Fibroblast of upper back skin (primary cell): ENCODE results near the gene SPIRE1.
"Not testable (repeated sequence)": the region's sequence is repeated elsewhere in the genome, so short reads cannot be mapped to it uniquely, and the experiment has no call there.

Experiments used
- DNase-seq: peaks from one replicate; pipeline ENCODE4 v3.0.0-alpha.2; 2013

SPIRE1 gene

DNA sequence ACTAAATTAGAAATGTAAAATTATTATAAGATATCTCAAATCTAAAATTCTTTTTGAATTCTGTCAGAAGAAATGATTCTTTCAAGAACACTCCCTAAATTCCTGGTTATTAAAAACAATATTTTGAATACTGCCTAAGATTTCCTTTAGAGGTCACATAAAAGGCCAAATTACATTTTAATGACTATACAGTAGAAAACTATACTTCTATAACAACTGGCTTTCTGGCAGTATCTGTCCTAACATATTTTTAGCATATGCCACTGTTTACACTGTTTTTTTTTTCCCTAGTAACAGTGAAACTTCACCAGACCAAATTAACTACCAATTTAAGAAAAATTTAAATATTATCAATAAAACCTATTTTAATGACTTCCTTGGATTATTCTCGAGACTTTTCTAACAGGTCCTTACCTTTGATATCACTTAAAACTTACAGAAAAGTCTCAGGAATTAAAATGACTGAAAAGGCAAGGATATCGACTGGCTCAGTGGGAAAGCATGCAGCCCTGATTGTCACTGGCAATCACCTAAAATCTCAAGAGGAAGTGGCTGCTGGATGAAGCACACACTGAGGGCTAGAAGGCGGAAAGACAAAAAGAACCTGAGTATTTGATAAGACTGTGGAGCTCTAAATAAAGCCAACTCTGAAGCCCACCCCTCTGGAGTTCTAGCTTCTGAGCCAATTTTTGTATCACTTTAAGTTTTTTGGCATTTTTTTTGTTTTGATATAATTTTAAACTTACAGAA is 59.6 kb downstream of the SPIRE1 start:
- peak; percentile 29 for DNase-seq

DNA sequence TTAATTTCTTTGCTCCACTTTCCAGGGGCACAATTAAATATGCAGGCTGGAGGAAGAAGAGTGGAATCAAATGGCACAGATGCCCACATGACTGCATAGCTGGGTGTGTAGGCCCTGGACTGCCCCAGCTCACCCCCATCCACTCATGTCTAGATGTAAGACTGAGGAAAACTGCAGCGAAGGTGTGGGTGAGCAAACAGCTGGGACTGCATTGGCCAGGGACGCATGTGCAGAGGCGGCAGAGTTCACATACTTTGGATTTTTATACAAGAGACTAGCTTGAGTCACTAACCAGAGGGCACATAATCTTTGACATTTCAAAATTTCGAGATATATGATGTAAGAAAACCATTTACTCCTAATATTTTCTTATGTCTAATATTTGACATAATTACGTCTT is 60.1 kb downstream of the SPIRE1 start:
- DNase-seq = peak; percentile 86

DNA sequence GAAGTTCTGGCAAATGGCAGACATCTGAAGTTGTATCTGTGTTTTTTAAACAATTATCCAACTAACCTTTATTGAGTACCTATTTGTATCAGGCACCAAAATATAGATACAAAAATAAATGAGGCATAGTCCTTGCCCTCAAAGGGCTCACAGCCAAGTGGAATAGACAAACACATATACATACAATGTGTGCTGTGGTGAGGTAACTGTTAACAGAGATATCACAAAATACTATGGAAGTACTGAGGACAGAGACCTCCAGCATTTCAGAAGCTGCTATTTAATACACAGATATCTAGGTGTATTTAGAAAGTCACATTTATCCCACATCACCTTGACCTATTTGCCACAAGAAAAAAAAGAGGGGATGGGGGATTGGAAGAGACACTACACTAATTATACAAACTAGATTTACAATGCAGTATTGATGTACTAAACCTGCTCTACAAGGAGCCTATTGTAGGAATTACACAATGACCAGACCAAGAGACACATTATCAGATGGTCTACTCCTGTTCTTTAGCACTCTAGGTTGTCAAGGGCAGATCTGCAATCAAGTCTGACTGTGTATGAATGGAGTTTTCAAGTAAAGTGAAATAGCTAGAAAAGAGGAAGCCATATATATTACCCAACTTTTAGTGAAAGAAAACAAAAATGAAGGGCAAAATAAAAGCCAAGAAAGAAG is 62.2 kb downstream of the SPIRE1 start:
- no peak for DNase-seq

DNA sequence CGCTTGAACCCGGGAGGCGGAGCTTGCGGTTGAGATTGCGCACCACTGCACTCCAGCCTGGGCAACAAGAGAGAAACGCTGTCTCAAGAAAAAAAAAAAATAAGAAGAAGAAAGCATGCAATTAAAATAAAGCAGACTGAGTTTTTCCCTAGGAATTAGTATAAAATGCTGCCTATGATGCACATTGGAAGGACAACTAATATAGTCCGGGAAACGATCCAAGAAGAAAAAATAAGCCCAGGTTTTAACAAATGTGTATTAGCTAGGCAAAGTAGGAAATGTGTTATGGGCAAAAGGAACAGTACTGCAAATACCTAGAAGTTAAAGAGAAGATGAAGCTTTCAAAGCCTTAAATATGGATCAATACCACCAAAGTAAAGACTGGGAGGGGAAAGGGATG is 64.0 kb downstream of the SPIRE1 start:
- DNase-seq = peak; percentile 58

DNA sequence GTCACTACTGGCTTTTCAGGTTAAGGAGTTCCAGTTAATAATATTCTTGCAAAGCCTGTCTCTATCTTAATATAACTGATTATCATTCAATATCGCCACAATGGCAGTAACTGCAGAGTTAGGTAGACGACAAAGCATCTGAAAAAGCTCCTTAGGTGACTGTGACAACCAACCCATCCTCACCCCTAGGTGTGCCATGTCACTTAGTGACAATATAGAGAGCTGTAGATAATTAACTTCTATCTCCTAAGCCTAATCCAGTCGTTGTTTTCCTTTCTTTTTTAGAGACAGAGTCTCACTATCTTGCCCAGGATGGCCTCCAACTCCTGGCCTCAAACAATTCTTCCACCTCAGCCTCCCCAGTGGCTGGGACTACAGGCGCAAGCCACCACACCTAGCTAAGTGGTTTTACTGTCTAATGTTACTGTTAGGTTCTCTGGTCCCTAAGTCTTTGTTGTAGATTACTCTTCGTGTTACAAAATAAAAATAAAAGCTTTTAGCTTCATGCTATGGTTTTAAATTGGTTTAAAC is 65.2 kb downstream of the SPIRE1 start:
- DNase-seq = no peak

DNA sequence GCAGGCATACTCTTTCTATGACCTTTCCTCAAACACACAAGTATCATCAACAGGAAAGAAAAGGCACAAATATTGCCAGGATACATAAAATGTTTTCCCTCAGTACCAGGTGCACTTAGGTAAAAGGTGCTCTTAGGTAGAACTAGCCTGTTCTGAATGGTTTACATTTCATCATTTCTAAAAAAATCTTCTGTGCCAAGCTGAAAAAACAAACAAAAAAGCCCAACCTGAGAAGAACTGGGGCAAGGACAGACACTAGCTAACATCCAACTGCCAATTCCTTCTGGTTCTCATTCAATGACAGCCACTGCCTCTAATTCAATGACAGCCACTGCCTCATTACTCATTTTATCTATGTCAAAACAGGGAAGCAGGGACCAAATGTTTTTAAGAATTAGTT is 68.5 kb downstream of the SPIRE1 start:
- no peak for DNase-seq

DNA sequence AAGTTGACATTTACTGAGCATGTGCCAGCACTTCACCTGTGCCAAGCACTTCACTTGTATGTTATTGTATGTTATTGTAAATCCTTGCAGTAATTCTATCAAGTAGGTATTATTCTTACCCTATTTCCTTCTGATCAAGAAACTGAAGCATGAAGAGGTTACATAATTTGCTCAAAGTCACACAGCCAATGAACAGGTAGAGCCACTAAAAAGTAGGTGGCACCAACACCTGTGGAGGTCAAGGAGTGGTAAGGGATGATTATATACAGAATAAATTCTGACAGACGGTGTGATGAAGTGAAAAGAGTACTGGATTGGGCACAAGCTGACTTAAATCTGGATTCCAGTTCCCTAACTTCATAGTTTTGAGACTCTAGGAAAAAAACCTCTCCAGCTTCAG is 71.0 kb downstream of the SPIRE1 start:
- DNase-seq = no peak

DNA sequence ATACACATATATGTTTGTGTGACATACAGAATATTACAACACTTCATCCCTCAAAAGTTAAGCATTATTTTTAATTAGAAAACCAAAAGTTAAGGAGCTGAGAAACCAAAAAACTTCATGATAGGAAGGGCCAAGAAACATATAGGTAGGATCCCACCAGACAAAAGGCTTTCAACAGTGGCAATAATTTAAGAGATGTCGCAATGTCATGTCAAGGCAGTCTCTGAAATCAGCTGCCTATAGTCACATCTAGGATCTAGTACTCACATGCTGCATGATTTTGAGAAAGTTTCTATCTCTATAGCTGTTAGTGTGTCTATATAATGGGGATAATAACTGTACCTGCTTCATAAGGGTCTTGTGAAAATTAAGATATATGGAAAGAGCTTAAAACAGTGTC is 72.7 kb downstream of the SPIRE1 start:
- no peak for DNase-seq

DNA sequence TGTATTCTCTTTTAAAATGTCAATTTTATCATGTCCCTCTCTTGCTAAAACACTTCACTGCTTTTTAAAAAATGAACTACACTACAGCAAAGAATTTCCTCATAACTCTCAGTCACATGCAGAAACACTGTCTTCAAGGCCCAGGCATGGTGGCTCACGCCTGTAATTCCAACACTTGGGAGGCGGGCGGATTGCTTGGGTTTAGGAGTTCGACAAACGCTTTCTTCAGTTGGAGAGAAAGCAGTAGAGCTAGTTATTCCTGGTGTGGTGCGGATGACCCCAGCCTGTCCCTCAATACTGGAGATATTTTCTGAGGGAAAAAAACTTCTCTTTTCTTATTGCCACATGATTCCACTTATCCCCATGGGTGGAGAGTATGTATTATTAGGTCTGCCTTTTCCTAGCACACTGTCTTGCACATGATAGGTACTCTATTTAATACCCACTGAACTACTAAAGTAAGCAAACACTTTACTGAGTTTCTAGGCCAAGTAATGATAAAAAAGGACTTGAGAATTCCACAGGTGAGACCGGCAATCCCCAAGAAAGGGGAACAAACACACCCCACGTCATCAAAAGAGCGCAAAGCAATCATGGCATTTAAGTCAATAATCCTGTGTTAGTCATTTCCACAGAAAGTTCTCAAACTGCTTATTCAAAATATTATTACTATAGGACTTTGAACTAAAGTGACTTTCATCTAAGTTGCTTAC is 77.1 kb downstream of the SPIRE1 start:
- no peak for DNase-seq

DNA sequence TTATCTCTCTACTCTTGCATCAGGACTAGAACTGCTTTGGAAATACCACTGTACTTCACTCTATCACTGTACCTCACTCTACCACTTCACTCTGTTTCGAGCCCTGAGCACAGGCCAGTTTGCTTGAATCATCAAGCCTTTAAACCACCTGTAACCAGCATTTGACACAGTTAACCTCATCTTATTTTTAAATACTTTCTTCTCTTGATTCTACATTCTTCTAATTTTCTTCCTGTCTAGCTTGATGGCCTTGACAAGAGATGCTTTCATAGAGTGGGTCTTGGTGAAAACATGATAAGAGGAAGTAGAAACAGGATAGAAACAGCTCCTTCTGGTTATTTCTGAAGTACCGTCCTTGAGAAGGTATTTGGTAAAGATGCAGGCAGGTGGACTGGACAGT is 78.1 kb downstream of the SPIRE1 start:
- no peak for DNase-seq

DNA sequence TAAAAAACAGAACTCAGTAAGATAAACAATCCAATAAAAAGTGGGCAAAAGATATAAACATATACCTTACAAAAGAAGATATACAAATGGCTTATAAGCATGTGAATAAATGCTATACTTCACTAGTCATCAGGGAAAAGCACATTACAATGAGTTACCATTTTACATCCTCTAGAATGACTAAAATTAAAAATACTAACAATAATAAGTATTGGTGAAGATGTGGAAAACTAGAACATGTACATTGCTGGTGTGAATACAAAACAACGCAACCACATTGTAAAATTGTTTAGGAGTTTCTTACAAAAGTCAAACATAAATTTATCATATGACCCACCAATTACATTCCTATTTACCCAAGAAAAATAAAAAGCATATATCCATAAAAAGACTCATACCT is 80.1 kb downstream of the SPIRE1 start:
- no peak for DNase-seq

DNA sequence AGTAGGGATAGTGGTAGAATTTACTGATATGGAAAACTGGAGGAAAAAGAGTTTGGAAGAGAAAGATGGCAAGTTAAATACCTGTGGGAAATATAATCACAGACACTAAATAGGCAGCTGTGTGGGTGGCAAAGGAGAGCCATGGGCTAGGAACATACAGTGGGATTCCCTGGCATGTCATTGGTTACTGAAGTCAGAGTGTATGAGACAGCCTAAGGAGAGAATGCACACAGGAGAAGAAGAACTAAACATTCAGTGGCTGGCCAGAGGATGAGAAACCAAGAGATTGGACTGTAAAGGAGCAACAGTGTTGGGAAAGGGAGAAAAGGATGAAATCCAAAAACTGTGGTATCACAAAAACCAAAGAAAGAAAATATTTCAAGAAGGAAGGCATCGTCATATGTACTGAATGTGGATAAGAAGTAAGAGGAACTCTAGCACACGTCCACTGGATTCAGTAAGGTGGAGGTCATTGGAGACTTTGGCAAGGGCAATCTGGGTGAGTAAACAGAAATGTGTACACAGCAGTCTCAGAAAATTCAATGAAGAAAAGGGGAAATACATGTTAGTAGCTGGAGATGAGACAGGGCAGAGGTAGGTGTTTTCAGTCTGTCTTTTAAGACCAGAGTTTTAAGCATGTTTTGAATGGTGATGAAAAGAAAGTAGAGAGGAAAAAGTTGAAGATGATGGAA is 83.3 kb downstream of the SPIRE1 start:
- DNase-seq = no peak

DNA sequence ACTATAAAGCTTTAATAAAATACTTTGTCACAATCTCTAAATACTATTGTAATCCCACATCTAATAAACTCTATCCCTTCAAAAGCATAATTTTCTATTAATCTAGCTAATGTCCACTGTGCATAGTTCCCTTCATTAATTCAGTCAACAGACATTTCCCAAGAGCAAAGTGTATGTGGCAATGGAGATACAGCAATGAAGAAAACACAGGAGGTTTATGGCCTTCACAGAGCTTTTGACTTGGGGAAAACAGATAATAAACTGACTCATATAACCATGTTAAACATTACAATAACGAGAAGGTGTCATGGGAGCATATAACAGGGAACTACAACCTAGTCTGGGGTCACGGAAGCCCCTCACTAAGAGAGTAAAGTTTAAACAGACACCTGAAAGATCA is 86.3 kb downstream of the SPIRE1 start:
- DNase-seq = no peak

DNA sequence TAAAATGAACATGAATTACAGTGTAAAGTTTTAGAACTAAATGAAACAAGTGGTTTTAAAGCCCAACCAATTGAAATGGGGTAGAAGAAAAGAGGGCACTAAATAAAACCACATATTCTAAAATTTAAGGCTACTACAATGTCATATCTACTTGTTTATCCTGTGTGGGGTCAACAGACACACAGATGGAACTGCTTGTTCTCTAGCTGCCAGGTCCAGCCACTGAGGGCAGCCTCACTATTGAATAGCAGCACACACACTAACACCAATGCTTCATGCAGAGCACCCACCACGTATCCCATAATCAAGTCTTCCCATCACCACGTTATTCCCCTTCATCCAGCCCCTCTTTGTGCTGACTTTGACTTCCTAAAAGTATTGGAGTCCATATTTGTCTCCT is 88.1 kb downstream of the SPIRE1 start:
- DNase-seq = no peak

DNA sequence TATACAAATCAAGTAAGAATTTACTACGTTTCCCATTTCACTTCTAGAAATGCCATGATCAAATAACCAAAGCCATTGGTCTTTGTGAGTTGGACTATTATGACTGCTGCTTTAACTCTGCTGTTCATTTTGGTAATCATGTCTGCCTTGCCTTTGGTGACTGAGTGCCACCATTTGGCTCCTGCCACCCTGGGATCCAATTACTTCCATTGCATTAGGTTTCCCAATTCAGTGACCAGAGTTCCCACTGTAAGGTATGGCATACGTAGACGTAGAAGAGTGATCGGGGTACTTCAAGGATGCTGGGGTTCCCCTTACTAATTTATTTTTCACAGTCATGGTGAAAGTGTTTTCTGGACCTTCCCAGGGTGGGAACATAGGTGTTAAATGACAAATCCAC is 90.1 kb downstream of the SPIRE1 start:
- no peak for DNase-seq

DNA sequence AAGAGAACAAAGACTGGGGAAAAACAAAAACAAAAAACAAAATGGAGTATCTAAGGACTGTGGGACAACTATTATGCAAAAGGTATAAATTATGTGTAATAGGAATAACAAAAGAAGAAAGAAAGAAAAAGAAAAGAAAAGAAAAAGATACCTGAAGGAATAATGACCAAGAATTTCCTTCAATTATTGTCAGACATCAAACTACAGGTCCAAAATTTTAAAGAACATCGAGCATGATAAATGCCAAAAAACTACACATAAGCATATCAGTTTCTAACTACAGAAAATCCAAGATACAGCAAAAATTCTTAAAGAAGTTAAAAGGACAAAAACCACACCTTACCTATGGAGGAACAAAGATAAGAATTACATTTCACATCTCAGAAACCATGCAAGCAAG is 93.0 kb downstream of the SPIRE1 start:
- DNase-seq = no peak

DNA sequence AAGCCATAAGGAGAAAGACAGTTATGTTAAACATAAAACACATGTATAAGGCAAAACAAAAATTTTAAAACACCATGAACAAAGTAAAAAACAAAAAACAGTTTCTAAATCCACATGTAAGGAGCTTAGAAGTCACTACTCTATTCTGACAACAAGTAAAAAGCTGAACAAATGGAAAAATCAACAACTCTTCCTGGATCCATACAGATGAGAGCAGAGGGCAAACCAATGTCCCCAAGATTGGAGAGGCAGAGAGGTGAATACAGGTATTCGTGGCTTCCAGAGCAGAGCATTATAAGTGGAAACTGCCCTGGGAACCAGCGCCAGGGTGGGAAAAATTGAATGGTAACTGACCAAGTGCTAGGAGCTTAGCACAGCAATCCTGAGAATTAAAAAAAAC is 93.5 kb downstream of the SPIRE1 start:
- no peak for DNase-seq

DNA sequence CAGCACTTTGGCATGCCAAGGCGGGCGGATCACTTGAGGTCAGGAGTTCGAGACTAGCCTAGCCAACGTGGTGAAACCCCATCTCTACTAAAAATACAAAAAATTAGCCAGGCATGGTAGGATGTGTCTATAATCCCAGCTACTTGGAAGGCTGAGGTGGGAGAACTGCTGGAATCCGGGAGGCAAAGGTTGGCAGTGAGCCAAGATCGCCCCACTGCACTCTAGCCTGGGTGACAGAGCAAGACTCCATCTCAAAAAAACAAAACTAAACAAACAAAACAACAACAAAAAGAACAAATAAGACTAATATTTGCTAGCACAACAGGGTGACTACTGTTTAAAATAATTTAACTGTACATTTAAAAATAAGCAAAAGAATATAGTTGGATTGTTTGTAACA is 97.3 kb downstream of the SPIRE1 start:
- not testable (repeated sequence) for DNase-seq

DNA sequence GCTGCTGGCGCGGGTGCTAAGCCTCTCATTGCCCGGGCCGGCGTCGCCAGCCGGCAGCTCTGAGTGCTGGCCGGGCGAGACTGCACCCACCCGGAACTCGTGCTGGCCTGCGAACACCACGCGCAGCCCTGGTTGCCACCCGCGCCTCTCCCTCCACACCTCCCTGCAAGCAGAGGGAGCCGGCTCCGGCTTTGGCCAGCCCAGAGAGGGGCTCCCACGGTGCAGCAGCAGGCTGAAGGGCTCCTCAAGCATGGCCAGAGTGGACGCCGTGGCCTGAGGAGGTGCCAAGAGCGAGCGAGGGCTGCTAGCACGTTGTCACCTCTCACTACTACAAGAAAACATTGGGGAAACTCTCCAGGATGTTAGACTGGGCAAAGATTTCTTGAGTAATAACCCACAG is 98.6 kb downstream of the SPIRE1 start:
- DNase-seq = no peak

DNA sequence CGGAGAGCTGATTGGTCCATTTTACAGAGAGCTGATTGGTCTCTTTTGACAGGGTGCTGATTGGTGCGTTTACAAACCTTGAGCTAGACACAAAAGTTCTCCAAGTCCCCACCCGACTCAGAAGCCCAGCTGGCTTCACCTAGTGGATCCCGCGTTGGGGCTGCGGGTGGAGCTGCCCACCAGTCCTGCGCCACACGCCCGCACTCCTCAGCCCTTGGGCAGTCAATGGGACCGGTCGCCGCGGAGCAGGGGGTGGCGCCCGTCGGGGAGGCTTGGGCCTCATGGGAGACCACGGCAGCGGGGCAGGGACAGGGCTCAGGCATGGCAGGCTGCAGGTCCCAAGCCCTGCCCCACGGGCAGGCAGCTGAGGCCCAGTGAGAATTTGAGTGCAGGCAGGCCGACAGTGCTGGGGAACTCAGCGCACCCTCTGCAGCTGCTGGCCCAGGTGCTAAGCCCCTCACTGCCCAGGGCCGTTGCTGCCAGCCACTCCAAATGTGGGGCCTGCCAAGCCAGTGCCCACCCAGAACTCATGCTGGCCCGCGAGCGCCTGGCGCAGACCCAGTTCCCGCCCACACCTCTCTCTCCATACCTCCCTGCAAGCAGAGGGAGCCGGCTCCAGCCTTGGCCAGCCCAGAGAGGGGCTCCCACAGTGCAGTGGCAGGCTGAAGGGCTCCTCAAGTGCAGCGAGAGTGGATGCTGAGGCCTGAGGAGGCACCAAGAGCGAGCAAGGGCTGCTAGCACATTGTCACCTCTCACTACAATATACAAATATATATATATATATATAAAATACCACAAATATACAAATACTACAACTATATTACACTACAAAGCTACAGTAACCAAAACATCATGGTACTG is 100.7 kb downstream of the SPIRE1 start:
- DNase-seq = no peak

DNA sequence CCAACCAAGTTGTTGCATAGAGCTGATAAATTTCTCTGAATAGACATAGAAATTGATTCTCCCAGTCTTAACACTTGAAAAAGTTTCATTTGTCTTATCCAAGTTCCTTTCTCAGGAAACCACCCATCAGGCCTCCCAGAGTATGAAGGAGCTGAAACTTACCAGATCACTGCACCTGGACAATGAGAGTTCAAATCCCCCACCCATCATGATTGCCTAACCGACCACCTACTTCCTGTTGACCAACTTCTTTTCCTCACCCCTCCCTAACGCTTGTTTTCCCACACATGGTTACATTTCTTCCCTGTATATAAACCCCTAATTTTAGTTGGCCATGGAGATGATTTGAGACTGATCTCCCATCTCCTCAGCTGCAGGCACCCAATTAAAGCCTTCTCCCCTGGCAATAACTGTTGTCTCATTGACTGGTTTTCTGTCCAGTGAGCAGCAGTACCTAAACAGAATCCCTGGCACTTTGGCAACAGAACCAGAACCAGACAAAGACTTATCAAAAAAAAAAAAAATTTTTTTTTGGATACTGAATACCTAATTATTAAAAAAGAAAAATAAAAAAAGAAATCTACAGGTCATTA is 103.0 kb downstream of the SPIRE1 start:
- DNase-seq = no peak

DNA sequence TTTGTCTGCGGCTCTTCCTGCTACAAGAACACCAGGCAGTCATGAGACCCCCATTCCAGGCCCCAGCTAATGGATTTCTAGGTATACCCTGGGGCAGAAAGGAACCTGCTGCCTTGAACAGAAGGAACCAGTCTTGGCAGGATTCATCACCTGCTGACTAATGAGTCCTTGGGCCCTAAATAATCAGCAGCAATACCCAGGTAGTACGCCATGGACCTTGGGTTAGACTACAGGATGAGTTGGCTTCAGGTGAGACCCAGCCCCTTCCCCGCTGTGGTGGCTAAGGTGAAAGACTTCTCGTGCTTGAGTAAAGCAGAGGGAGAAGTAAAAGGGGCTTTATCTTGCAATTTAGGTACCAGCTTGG is 105.0 kb downstream of the SPIRE1 start:
- no peak for DNase-seq
